ENCODE results near the gene SPDYE6.
"Not testable (repeated sequence)": the region's sequence is repeated elsewhere in the genome, so short reads cannot be mapped to it uniquely, and the experiment has no call there.

DNA sequence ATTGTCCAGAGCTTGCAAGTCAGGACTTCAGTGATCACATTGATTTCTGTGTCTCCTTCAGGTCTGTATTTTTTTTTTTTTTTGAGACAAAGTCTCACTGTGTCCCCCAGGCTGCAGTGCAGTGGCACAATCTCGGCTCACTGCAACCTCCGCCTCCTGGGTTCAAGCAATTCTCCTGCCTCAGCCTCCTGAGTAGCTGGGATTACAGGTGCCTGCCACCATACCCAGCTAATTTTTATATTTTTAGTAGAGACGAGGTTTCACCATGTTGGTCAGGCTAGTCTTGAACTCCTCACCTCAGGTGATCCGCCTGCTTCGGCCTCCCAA is 48.6 kb upstream of the SPDYE6 start:
- TF ChIP-seq, protein P1, sequence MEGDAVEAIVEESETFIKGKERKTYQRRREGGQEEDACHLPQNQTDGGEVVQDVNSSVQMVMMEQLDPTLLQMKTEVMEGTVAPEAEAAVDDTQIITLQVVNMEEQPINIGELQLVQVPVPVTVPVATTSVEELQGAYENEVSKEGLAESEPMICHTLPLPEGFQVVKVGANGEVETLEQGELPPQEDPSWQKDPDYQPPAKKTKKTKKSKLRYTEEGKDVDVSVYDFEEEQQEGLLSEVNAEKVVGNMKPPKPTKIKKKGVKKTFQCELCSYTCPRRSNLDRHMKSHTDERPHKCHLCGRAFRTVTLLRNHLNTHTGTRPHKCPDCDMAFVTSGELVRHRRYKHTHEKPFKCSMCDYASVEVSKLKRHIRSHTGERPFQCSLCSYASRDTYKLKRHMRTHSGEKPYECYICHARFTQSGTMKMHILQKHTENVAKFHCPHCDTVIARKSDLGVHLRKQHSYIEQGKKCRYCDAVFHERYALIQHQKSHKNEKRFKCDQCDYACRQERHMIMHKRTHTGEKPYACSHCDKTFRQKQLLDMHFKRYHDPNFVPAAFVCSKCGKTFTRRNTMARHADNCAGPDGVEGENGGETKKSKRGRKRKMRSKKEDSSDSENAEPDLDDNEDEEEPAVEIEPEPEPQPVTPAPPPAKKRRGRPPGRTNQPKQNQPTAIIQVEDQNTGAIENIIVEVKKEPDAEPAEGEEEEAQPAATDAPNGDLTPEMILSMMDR (IDR thresholded peaks at IDR 0.05; ENCODE audit: low read length): not testable (repeated sequence)
- not testable (repeated sequence) for TF ChIP-seq EZH2 (optimal IDR thresholded peaks at IDR 0.05; ENCODE audit: low read depth, low read length); EZH2phosphoT487 (IDR thresholded peaks at IDR 0.05; ENCODE audit: low read length)

Data from MM.1S (cell line).